ENCODE results near the gene COMMD3. TPM values are rescaled to one million over a fixed set of nuclear protein-coding genes. Genes with fewer than 3 reads are reported as not detected.

The COMMD3 gene
- 81.5 TPM for total RNA-seq (2013)
- 100 to 1,000 TPM in 2 of 3 donors, 10 to 100 TPM in 1; 44.9 to 140 (median 138) TPM for polyA plus RNA-seq
- 15.8 and 24.7 TPM in 2 replicates for polyA minus RNA-seq
- total RNA-seq, result 1.1 to 9.6 (median 4.0) reads per million in 11 experiments

- Histone ChIP-seq H3K4me3 (replicated peaks in 1 of 3; ENCODE audit: low read depth in 2 of 3, low read length in 3 of 3) (peak within 1 kb of the TSS; percentile 78 to 97 (median 91)), H3K4me1 (ENCODE audit: control insufficient read depth in 1 of 2, insufficient read depth in 2 of 2, low read length in 2 of 2) (peaks cover 28 to 45% of the 10 kb centered on the region in 2 donors), H3K27ac (ENCODE audit: low read depth in 1 of 2, low read length in 2 of 2) (peak within 1 kb of the TSS; percentile 89 to 91), H2AFZ (ENCODE audit: insufficient read depth, low read depth, low read length, poor library complexity, severe bottlenecking) (peak within 1 kb of the TSS; percentile 94), H3K27me3 (ENCODE audit: control insufficient read depth in 2 of 2, insufficient read depth in 2 of 2, low read length in 2 of 2) (peaks cover 0 to 9% of the 10 kb centered on the region in 2 donors), H3K36me3 (replicated peaks in 1 of 2; ENCODE audit: control insufficient read depth in 1 of 2, insufficient read depth in 2 of 2, low read length in 2 of 2) (no peaks in the 10 kb centered on the region), H3K9ac (ENCODE audit: insufficient read depth, low read length, poor library complexity, severe bottlenecking) (peak within 1 kb of the TSS; percentile 87), H3K4me2 (replicated peaks; ENCODE audit: extremely low read depth, low read length, poor library complexity, severe bottlenecking) (peak within 1 kb of the TSS; percentile 86), H4K20me1 (ENCODE audit: insufficient read depth, low read length) (no peaks in the 10 kb centered on the region), H3K9me3 (replicated peaks in 1 of 2; ENCODE audit: control insufficient read depth in 1 of 2, insufficient read depth in 1 of 2, low read length in 2 of 2) (no peaks in the 10 kb centered on the region), H3K79me2 (ENCODE audit: insufficient read depth, low read length) (peaks cover 21% of the 10 kb centered on the region)
- under 1% methylated on average over 62 of the region's 63 CpGs for WGBS (ENCODE audit: insufficient coverage)
- H3K4me3 Mint-ChIP-seq, result peak within 1 kb of the TSS; percentile 88 to 99
- no peak for TF ChIP-seq CTCF (IDR thresholded peaks at IDR 0.05)
- H3K4me1 Mint-ChIP-seq, result peaks cover 29% of the 10 kb centered on the region
- H3K9me3 Mint-ChIP-seq, result peaks cover 0 to 2% (median 0%) of the 10 kb centered on the region in 7 donors
- intact Hi-C loops (cut with micrococcal nuclease), result loop anchor here (2.0 to 10.0 kb wide), 4 partner anchors 62 to 314 kb away; partner anchors contain the start of gene DNAJC1 (in 1 of the 2)
- H3K27me3 Mint-ChIP-seq (ENCODE audit: low read depth in 3 of 3), result peaks cover 0 to 12% (median 2%) of the 10 kb centered on the region in 3 donors
- H3K27ac Mint-ChIP-seq, result peak within 1 kb of the TSS; percentile 93 to 97 (median 95)
- DNase-seq, result peak; percentile 82 to 85 (median 82)
- peaks cover 5 to 6% of the 10 kb centered on the region in 2 donors for H3K36me3 Mint-ChIP-seq
Measured at GRCh38 chr10:22316286-22317075, at the start of gene COMMD3. TSS of gene COMMD3 (plus strand) at chr10:22316388. CDS start at chr10:22316418, 30 bp downstream.

- Mint-ChIP-seq H3K27me3 (ENCODE audit: low read depth in 3 of 3) (peaks cover 0 to 2% (median 0%) of the 10 kb centered on the region in 3 donors), H3K36me3 (no peaks in the 10 kb centered on the region), H3K27ac (no peak overlapping the region), H3K4me1 (no peaks in the 10 kb centered on the region), H3K9me3 (peaks cover 0 to 3% (median 2%) of the 10 kb centered on the region in 7 donors), H3K4me3 (no peak overlapping the region)
- H3K79me2 ChIP-seq (ENCODE audit: insufficient read depth, low read length), result no peaks in the 10 kb centered on the region
- no peaks in the 10 kb centered on the region for H4K20me1 ChIP-seq (ENCODE audit: insufficient read depth, low read length)
- no peak for DNase-seq
- no peak overlapping the region for H2AFZ ChIP-seq (ENCODE audit: insufficient read depth, low read depth, low read length, poor library complexity, severe bottlenecking)
- intact Hi-C loops (cut with micrococcal nuclease), result no loop called here
- WGBS (ENCODE audit: insufficient coverage), result 100% methylated on average over 2 of the region's 2 CpGs
- no peak overlapping the region for H3K27ac ChIP-seq (ENCODE audit: low read depth in 1 of 2, low read length in 2 of 2)
- no peak for TF ChIP-seq CTCF (IDR thresholded peaks at IDR 0.05)
- no peak overlapping the region for H3K4me3 ChIP-seq (replicated peaks in 1 of 3; ENCODE audit: low read depth in 2 of 3, low read length in 3 of 3)
- no peak overlapping the region for H3K4me2 ChIP-seq (replicated peaks; ENCODE audit: extremely low read depth, low read length, poor library complexity, severe bottlenecking)
- H3K9ac ChIP-seq (ENCODE audit: insufficient read depth, low read length, poor library complexity, severe bottlenecking), result no peak overlapping the region
- no peaks in the 10 kb centered on the region for H3K27me3 ChIP-seq (ENCODE audit: control insufficient read depth in 2 of 2, insufficient read depth in 2 of 2, low read length in 2 of 2)
- no peaks in the 10 kb centered on the region for H3K9me3 ChIP-seq (replicated peaks in 1 of 2; ENCODE audit: control insufficient read depth in 1 of 2, insufficient read depth in 1 of 2, low read length in 2 of 2)
- no peaks in the 10 kb centered on the region for H3K36me3 ChIP-seq (replicated peaks in 1 of 2; ENCODE audit: control insufficient read depth in 1 of 2, insufficient read depth in 2 of 2, low read length in 2 of 2)
- no peaks in the 10 kb centered on the region for H3K4me1 ChIP-seq (ENCODE audit: control insufficient read depth in 1 of 2, insufficient read depth in 2 of 2, low read length in 2 of 2)
Measured at GRCh38 chr10:22268503-22268902, 47.7 kb upstream of the COMMD3 start.
